Karpas-422 (cell line): ENCODE results near the gene NLK. TPM values are rescaled to one million over a fixed set of nuclear protein-coding genes. Genes with fewer than 3 reads are reported as not detected.

ENCODE experiments used
- DNase-seq: peaks from one replicate; pipeline ENCODE4 v3.0.0-alpha.2; 2015
- H2AFZ ChIP-seq: fragments of 200-600 bp; sonication (generic); 2 replicates; pipeline ENCODE4 v1.6.1; 2014; ENCODE audit warnings: antibody characterized with exemption, low read length, mixed read lengths
- H3K27ac ChIP-seq: fragments of 200-600 bp; sonication (generic); 2 replicates; pipeline ENCODE4 v1.5.1; 2014; ENCODE audit warnings: mild to moderate bottlenecking, low read length, moderate library complexity
- H3K27me3 ChIP-seq: fragments of 200-600 bp; sonication (generic); 2 replicates; pipeline ENCODE4 v1.6.1; 2014; ENCODE audit warnings: low read length, mixed read lengths
- H3K36me3 ChIP-seq: fragments of 200-600 bp; sonication (generic); 2 replicates; pipeline ENCODE4 v1.6.1; 2014; ENCODE audit warnings: low read length, mixed read lengths; ENCODE audit not compliant: insufficient read depth
- H3K4me1 ChIP-seq: fragments of 200-600 bp; sonication (generic); 2 replicates; pipeline ENCODE4 v1.6.1; 2014; ENCODE audit warnings: mild to moderate bottlenecking, low read length, mixed read lengths
- H3K4me2 ChIP-seq: fragments of 200-600 bp; sonication (generic); 2 replicates; pipeline ENCODE4 v1.6.1; 2014; ENCODE audit warnings: low read length, low read depth, mild to moderate bottlenecking; ENCODE audit not compliant: poor library complexity, severe bottlenecking
- H3K4me3 ChIP-seq: fragments of 200-600 bp; sonication (generic); 2 replicates; pipeline ENCODE4 v1.5.1; 2014; ENCODE audit warnings: mild to moderate bottlenecking, antibody characterized with exemption, low read length, mixed read lengths
- H3K79me2 ChIP-seq: fragments of 200-600 bp; sonication (generic); 2 replicates; pipeline ENCODE4 v1.6.1; 2014; ENCODE audit warnings: mild to moderate bottlenecking, low read length, mixed read lengths
- H3K9ac ChIP-seq: fragments of 200-600 bp; sonication (generic); 2 replicates; pipeline ENCODE4 v1.6.0; 2014; ENCODE audit warnings: low read length
- H3K9me2 ChIP-seq: fragments of 200-600 bp; sonication (generic), shearing (Covaris generic); replicated peaks from 2 replicates; pipeline ENCODE4 v1.6.0; 2014; ENCODE audit warnings: mild to moderate bottlenecking, low read length, moderate library complexity; ENCODE audit not compliant: insufficient read depth
- H3K9me3 ChIP-seq: fragments of 300-700, 200-600 bp; sonication (generic); 2 replicates; pipeline ENCODE4 v1.6.1; 2014; ENCODE audit warnings: low read length, mixed read lengths
- H4K20me1 ChIP-seq: fragments of 200-600 bp; sonication (generic); 2 replicates; pipeline ENCODE4 v1.6.1; 2014; ENCODE audit warnings: mild to moderate bottlenecking, antibody characterized with exemption, low read length, low read depth; ENCODE audit not compliant: insufficient read depth
- total RNA-seq: library from RNA; depleted of rRNA; stranded (reverse); fragments of >200 nt; shearing (Covaris generic); gene quantifications from 2 replicates; pipeline ENCODE4 v1.2.3, GENCODE V29; 2014; ENCODE audit warnings: low replicate concordance

The NLK gene
- total RNA-seq, 1 experiment from 2014 or later: 60.0 TPM

GRCh38 chr17:28041068-28041843 lies 1.2 kb upstream of the NLK start:
- H3K27me3 ChIP-seq: no peaks in the 10 kb centered on the region
- no peaks in the 10 kb centered on the region for H3K9me2 ChIP-seq
- no peak overlapping the region for H3K27ac ChIP-seq
- H3K4me3 ChIP-seq: peak overlapping the region; percentile 75
- H3K4me1 ChIP-seq: peaks cover 43% of the 10 kb centered on the region
- H3K36me3 ChIP-seq: peaks cover 11% of the 10 kb centered on the region
- H3K79me2 ChIP-seq: peaks cover 42% of the 10 kb centered on the region
- peaks cover 7% of the 10 kb centered on the region; the same call in 1 of the 2 replicates for H4K20me1 ChIP-seq
- H3K9ac ChIP-seq: peak overlapping the region; percentile 88
- no peaks in the 10 kb centered on the region for H3K9me3 ChIP-seq
- peak; percentile 100 for DNase-seq
- H2AFZ ChIP-seq: peak overlapping the region; percentile 68; the same call in 1 of the 2 replicates
- H3K4me2 ChIP-seq: peak overlapping the region; percentile 19

GRCh38 chr17:28041844-28042656 lies 427 bp upstream of the NLK start:
- Histone ChIP-seq H3K4me1 (peaks cover 51% of the 10 kb centered on the region), H3K9me2 (no peaks in the 10 kb centered on the region), H4K20me1 (peaks cover 10% of the 10 kb centered on the region; the same call in 1 of the 2 replicates), H3K4me2 (peak overlapping the region; percentile 71), H3K9ac (peak overlapping the region; percentile 88), H3K27ac (peak overlapping the region; percentile 85), H2AFZ (no peak overlapping the region), H3K27me3 (no peaks in the 10 kb centered on the region), H3K9me3 (no peaks in the 10 kb centered on the region), H3K4me3 (peak overlapping the region; percentile 75), H3K36me3 (peaks cover 17% of the 10 kb centered on the region), H3K79me2 (peaks cover 50% of the 10 kb centered on the region)
- no peak for DNase-seq

- Histone ChIP-seq H3K9me3 (no peaks in the 10 kb centered on the region), H3K27ac (peak overlapping the region; percentile 85), H3K79me2 (peaks cover 58% of the 10 kb centered on the region), H3K9me2 (no peaks in the 10 kb centered on the region), H2AFZ (no peak overlapping the region), H4K20me1 (peaks cover 18% of the 10 kb centered on the region; the same call in 1 of the 2 replicates), H3K4me2 (peak overlapping the region; percentile 71), H3K4me3 (peak overlapping the region; percentile 75), H3K9ac (peak overlapping the region; percentile 88), H3K4me1 (peaks cover 59% of the 10 kb centered on the region), H3K36me3 (peaks cover 24% of the 10 kb centered on the region), H3K27me3 (no peaks in the 10 kb centered on the region)
- DNase-seq: no peak
Observed at GRCh38 chr17:28042721-28043291, 329 bp downstream of the NLK start.

- H3K27ac ChIP-seq: peak overlapping the region; percentile 85
- H3K9me3 ChIP-seq: no peaks in the 10 kb centered on the region
- H2AFZ ChIP-seq: no peak overlapping the region
- no peaks in the 10 kb centered on the region for H3K27me3 ChIP-seq
- H4K20me1 ChIP-seq: peaks cover 19% of the 10 kb centered on the region; the same call in 1 of the 2 replicates
- peak overlapping the region; percentile 75 for H3K4me3 ChIP-seq
- peaks cover 63% of the 10 kb centered on the region for H3K79me2 ChIP-seq
- H3K4me2 ChIP-seq: peak overlapping the region; percentile 71
- DNase-seq: peak; percentile 58
- H3K9ac ChIP-seq: peak overlapping the region; percentile 88
- H3K4me1 ChIP-seq: peaks cover 64% of the 10 kb centered on the region
- peaks cover 24% of the 10 kb centered on the region for H3K36me3 ChIP-seq
- H3K9me2 ChIP-seq: no peaks in the 10 kb centered on the region
Observed at GRCh38 chr17:28043296-28043695, 819 bp downstream of the NLK start.

- no peak overlapping the region for H2AFZ ChIP-seq
- peaks cover 26% of the 10 kb centered on the region for H3K36me3 ChIP-seq
- no peaks in the 10 kb centered on the region for H3K27me3 ChIP-seq
- DNase-seq: no peak
- H3K79me2 ChIP-seq: peaks cover 67% of the 10 kb centered on the region
- peak overlapping the region; percentile 85 for H3K27ac ChIP-seq
- peaks cover 68% of the 10 kb centered on the region for H3K4me1 ChIP-seq
- H3K4me2 ChIP-seq: peak overlapping the region; percentile 71
- no peaks in the 10 kb centered on the region for H3K9me2 ChIP-seq
- no peaks in the 10 kb centered on the region for H3K9me3 ChIP-seq
- peak overlapping the region; percentile 88 for H3K9ac ChIP-seq
- peaks cover 19% of the 10 kb centered on the region; the same call in 1 of the 2 replicates for H4K20me1 ChIP-seq
- H3K4me3 ChIP-seq: peak overlapping the region; percentile 75
Observed at GRCh38 chr17:28043741-28044140, 1.3 kb downstream of the NLK start.

- peak overlapping the region; percentile 75 for H3K4me3 ChIP-seq
- H4K20me1 ChIP-seq: peaks cover 19% of the 10 kb centered on the region; the same call in 1 of the 2 replicates
- H3K27me3 ChIP-seq: no peaks in the 10 kb centered on the region
- no peaks in the 10 kb centered on the region for H3K9me3 ChIP-seq
- H2AFZ ChIP-seq: no peak overlapping the region
- DNase-seq: peak; percentile 53
- H3K27ac ChIP-seq: peak overlapping the region; percentile 85
- H3K9me2 ChIP-seq: no peaks in the 10 kb centered on the region
- peaks cover 74% of the 10 kb centered on the region for H3K4me1 ChIP-seq
- peaks cover 83% of the 10 kb centered on the region for H3K79me2 ChIP-seq
- H3K9ac ChIP-seq: peak overlapping the region; percentile 88
- peak overlapping the region; percentile 71 for H3K4me2 ChIP-seq
- H3K36me3 ChIP-seq: peaks cover 32% of the 10 kb centered on the region
Observed at GRCh38 chr17:28045304-28045703, 2.8 kb downstream of the NLK start.

GRCh38 chr17:28046034-28046825 lies 3.8 kb downstream of the NLK start:
- Histone ChIP-seq H3K4me2 (peak overlapping the region; percentile 71), H2AFZ (no peak overlapping the region), H4K20me1 (peaks cover 19% of the 10 kb centered on the region; the same call in 1 of the 2 replicates), H3K9ac (peak overlapping the region; percentile 88), H3K36me3 (peaks cover 32% of the 10 kb centered on the region), H3K79me2 (peaks cover 92% of the 10 kb centered on the region), H3K4me1 (peaks cover 71% of the 10 kb centered on the region), H3K27me3 (no peaks in the 10 kb centered on the region), H3K27ac (peak overlapping the region; percentile 85), H3K4me3 (peak overlapping the region; percentile 75), H3K9me3 (no peaks in the 10 kb centered on the region), H3K9me2 (no peaks in the 10 kb centered on the region)
- DNase-seq: peak; percentile 71
